ENCODE results near the gene SPON1.

- TF ChIP-seq CTCF (IDR thresholded peaks at IDR 0.05) (no peak), POLR2A (IDR thresholded peaks at IDR 0.05) (no peak)
Observed at GRCh38 chr11:13927481-13927880, 35.0 kb upstream of the SPON1 start.
